HEK293T (cell line): Measurements from ENCODE around the gene ZNF718.

Experiments used
- BHLHE40 ChIP-seq: fragments of 450-650 bp; IDR thresholded peaks from 2 replicates; pipeline ENCODE4 v1.6.1; 2016; ENCODE audit warnings: mild to moderate bottlenecking, moderate library complexity, borderline replicate concordance
- CTBP1 ChIP-seq: fragments of 450-650 bp; IDR thresholded peaks from 2 replicates; pipeline ENCODE4 v1.6.1; 2016; ENCODE audit warnings: borderline replicate concordance
- ELF4 ChIP-seq: fragments of 450-650 bp; IDR thresholded peaks from 2 replicates; pipeline ENCODE4 v1.6.1; 2017; ENCODE audit warnings: antibody characterized with exemption
- FOXA1 ChIP-seq: fragments of 450-650 bp; IDR thresholded peaks from 2 replicates; pipeline ENCODE4 v1.6.1; 2016; ENCODE audit warnings: mild to moderate bottlenecking
- FOXM1 ChIP-seq: fragments of 450-650 bp; IDR thresholded peaks from 2 replicates; pipeline ENCODE4 v1.6.1; 2017; ENCODE audit warnings: mild to moderate bottlenecking, borderline replicate concordance
- SP1 ChIP-seq: fragments of 450-650 bp; IDR thresholded peaks from 2 replicates; pipeline ENCODE4 v1.6.1; 2017

DNA sequence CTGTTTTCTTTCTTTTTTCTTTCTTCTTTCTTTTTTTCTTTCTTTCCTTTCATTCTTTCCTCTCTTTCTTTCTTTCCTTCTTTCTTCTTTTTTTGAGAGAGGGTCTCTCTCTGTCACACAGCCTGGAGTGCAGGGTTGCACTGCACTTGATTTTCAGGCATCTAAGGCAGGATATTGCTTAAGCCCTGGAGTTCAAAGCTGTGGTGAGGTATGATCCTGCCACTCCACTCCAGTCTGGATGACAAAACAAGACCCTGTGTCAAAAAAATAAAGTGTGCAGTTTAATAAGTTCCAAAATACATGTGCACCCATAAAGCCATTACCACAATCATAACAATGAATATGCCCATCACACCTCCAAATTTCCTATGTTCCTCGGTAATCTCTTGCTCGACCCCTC lies 10.6 kb upstream of the ZNF718 start:
- TF ChIP-seq FOXM1 (no peak), SP1 (no peak), ELF4 (no peak), BHLHE40 (no peak), FOXA1 (no peak), CTBP1 (no peak)
